Measurements from ENCODE around the gene PHLDB3.

The PHLDB3 gene

DNA sequence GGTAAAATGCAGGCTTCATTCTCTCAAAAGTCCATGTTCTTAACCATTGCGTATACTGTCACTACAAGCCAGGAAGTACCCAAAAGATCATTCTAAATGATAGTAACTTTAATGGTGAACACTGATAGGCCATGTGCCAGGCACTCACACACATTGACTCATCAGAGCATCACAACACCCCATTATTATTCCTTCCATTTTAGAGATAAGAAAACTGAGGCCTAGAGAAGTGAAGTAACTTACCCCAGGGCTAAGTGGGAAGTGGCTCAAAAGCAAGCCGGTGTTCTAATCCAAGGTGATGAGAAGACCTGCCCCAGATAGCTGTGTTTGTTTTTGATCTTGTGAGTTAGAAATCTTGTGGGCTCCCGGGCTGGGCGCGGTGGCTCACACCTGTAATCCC lies 1.4 kb upstream of the PHLDB3 start:
- no peak overlapping the region for H3K4me3 ChIP-seq (ENCODE audit: low read depth, low read length)
- no peak overlapping the region for H3K27ac ChIP-seq
- in situ Hi-C loops (cut with HindIII; ENCODE audit: low pct_ligation_motif_present, low sequenced_read_pairs) = no loop called here
- peaks cover 14% of the 10 kb centered on the region for H3K36me3 ChIP-seq (replicated peaks)
- no peak for DNase-seq
- TF ChIP-seq, protein P1, sequence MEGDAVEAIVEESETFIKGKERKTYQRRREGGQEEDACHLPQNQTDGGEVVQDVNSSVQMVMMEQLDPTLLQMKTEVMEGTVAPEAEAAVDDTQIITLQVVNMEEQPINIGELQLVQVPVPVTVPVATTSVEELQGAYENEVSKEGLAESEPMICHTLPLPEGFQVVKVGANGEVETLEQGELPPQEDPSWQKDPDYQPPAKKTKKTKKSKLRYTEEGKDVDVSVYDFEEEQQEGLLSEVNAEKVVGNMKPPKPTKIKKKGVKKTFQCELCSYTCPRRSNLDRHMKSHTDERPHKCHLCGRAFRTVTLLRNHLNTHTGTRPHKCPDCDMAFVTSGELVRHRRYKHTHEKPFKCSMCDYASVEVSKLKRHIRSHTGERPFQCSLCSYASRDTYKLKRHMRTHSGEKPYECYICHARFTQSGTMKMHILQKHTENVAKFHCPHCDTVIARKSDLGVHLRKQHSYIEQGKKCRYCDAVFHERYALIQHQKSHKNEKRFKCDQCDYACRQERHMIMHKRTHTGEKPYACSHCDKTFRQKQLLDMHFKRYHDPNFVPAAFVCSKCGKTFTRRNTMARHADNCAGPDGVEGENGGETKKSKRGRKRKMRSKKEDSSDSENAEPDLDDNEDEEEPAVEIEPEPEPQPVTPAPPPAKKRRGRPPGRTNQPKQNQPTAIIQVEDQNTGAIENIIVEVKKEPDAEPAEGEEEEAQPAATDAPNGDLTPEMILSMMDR (IDR thresholded peaks at IDR 0.05; ENCODE audit: low read depth, low read length, missing control alignments) = no peak
- no peaks in the 10 kb centered on the region for H3K27me3 ChIP-seq (replicated peaks)

DNA sequence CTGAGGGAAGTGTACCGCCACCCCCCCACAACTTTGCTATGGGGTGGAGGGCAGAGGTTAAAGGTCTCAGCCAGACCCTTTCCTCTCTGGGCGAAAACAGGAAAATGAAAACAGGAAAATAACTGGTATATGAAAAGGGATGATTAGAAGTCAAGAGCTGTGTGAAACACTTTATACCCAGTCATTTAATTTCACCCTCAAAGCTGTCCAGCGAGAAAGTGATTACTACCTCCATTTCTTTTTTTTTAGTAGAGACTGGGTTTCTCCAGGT lies 575 bp upstream of the PHLDB3 start:
- H3K36me3 ChIP-seq (replicated peaks) = peaks cover 11% of the 10 kb centered on the region
- H3K27ac ChIP-seq = no peak overlapping the region
- TF ChIP-seq, protein P1 (IDR thresholded peaks at IDR 0.05; ENCODE audit: low read depth, low read length, missing control alignments) = no peak
- no peak overlapping the region for H3K4me3 ChIP-seq (ENCODE audit: low read depth, low read length)
- DNase-seq = no peak
- in situ Hi-C loops (cut with HindIII; ENCODE audit: low pct_ligation_motif_present, low sequenced_read_pairs) = no loop called here
- no peaks in the 10 kb centered on the region for H3K27me3 ChIP-seq (replicated peaks)

DNA sequence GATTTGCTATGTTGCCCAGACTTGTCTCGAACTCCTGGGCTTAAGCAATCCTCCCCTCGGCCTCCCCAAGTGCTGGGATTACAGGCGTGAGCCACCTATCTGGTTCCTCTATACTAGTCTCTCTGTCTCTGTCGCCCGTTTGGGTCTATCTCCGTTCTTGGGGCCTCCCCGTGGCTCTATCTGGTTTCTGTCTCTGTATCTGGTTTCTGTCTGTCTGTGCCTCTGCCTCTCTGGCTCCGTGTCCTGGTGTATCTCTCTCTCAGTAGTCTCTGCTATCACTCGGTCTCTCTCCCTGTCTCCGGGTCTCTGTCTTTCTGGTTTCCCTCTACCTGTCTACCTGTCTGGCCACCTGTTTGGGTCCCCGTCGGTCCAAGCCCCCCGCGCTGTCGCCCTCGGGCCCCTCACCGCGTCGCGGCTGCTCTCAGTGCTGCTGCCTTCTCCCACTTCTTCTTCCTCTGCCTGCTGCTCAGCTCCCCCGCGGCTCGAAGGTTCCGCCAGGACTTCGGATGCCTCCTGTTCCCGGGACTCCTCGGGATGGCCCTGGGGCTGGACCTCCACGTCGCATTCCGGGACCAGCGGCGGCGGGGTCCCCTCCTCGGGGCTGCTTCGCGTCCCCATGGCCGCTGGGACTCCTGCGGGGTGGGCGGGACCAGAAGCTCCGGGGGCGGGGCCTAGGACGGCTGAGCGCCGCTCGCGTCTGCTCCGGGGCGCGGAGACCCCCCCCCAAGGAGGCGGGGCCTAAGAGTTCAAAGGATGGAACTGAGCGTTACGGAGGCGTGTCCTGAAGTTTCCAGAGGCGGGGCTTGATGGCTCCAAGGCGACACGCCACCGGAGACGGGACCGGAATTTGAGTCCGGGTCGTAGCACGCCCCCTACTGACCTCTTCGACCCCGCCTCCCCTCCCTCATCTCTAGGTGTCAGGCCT lies 783 bp downstream of the PHLDB3 start:
- in situ Hi-C loops (cut with HindIII; ENCODE audit: low pct_ligation_motif_present, low sequenced_read_pairs) = no loop called here
- TF ChIP-seq, protein P1 (IDR thresholded peaks at IDR 0.05; ENCODE audit: low read depth, low read length, missing control alignments) = no peak
- peak overlapping the region; percentile 77 for H3K4me3 ChIP-seq (ENCODE audit: low read depth, low read length)
- DNase-seq = peak; percentile 88
- peak overlapping the region; percentile 4 for H3K27ac ChIP-seq
- no peaks in the 10 kb centered on the region for H3K27me3 ChIP-seq (replicated peaks)
- H3K36me3 ChIP-seq (replicated peaks) = peaks cover 5% of the 10 kb centered on the region

DNA sequence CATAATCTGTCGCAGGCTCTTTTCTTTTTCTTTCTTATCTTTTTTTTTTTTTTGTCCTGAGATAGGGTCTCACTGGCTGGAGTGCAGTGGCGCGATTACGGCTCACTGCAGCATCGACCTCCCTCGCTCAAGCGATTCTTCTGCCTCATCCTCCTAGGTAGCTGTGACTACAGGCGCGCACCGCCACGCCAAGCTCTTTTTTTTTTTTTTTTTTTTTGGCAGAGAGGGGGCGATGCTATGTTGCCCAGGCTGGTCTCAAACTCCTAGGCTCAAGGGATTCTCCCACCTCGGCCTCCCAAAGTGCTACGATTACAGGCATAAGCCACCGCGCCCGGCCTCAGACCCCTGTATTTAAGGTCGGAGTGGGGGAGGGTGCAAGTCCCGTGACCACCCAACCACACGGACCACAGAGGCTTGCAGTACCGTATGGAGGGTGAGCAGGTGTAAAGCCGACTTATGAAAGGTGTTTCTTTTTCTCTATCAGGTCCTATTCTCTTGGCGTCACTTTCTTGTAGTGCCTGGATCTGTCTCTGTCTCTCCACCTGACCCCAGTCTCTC lies 2.0 kb downstream of the PHLDB3 start:
- H3K27ac ChIP-seq = no peak overlapping the region
- no peaks in the 10 kb centered on the region for H3K36me3 ChIP-seq (replicated peaks)
- DNase-seq = no peak
- H3K27me3 ChIP-seq (replicated peaks) = no peaks in the 10 kb centered on the region
- TF ChIP-seq, protein P1 (IDR thresholded peaks at IDR 0.05; ENCODE audit: low read depth, low read length, missing control alignments) = no peak
- in situ Hi-C loops (cut with HindIII; ENCODE audit: low pct_ligation_motif_present, low sequenced_read_pairs) = no loop called here
- H3K4me3 ChIP-seq (ENCODE audit: low read depth, low read length) = no peak overlapping the region

DNA sequence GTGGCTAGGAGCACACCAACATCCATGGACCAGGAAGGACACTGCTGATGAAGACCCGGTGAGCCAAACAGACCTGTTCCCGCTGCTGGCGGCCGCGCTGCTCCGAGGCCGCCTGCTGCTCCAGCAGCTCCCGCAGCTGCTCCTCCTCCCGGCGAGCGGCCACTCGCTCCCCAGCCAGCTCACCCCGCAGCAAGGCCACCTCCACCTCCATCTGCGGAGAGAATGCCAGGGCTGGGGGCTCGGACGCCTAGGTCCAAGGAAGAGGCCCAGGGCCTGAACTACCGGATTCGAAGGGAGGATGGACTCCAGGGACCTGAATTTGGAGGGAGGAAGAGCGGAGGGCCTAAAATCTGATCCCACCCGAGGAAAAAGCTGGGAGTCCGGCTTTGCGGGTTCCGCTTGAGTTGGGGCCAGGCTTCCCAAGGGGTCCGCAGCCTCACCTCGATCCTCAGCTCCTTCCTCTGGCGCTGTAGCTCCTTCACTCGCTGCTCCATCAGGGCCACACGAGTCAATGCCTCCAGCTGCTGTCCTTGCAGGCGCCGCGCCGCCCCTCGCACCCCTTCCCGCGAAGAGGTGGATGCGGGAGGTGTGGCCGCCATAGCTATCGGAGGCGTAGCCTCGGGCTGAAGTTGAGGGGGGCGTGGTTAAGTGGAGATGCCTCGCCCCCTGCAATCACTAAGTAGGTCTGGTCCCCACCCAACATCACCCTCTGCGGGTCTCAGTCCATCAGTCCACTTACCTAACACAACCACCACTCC lies 2.7 kb downstream of the PHLDB3 start:
- Histone ChIP-seq H3K36me3 (replicated peaks) (no peaks in the 10 kb centered on the region), H3K4me3 (ENCODE audit: low read depth, low read length) (no peak overlapping the region), H3K27me3 (replicated peaks) (no peaks in the 10 kb centered on the region), H3K27ac (no peak overlapping the region)
- TF ChIP-seq, protein P1 (IDR thresholded peaks at IDR 0.05; ENCODE audit: low read depth, low read length, missing control alignments) = no peak
- DNase-seq = no peak
- in situ Hi-C loops (cut with HindIII; ENCODE audit: low pct_ligation_motif_present, low sequenced_read_pairs) = no loop called here
